ENCODE results near the gene DOCK2.
"Not testable (repeated sequence)": the region's sequence is repeated elsewhere in the genome, so short reads cannot be mapped to it uniquely, and the experiment has no call there.

The DOCK2 gene

GRCh38 chr5:169602535-169602934 is 34.5 kb upstream of the DOCK2 start:
- DNase-seq (ENCODE audit: low read depth), result no peak
- H3K4me3 ChIP-seq (ENCODE audit: low read length), result no peak overlapping the region
- TF ChIP-seq, protein P1, sequence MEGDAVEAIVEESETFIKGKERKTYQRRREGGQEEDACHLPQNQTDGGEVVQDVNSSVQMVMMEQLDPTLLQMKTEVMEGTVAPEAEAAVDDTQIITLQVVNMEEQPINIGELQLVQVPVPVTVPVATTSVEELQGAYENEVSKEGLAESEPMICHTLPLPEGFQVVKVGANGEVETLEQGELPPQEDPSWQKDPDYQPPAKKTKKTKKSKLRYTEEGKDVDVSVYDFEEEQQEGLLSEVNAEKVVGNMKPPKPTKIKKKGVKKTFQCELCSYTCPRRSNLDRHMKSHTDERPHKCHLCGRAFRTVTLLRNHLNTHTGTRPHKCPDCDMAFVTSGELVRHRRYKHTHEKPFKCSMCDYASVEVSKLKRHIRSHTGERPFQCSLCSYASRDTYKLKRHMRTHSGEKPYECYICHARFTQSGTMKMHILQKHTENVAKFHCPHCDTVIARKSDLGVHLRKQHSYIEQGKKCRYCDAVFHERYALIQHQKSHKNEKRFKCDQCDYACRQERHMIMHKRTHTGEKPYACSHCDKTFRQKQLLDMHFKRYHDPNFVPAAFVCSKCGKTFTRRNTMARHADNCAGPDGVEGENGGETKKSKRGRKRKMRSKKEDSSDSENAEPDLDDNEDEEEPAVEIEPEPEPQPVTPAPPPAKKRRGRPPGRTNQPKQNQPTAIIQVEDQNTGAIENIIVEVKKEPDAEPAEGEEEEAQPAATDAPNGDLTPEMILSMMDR (IDR thresholded peaks at IDR 0.05; ENCODE audit: insufficient read depth, low read depth, low read length, missing control alignments), result no peak

- TF ChIP-seq, protein P1 (IDR thresholded peaks at IDR 0.05; ENCODE audit: insufficient read depth, low read depth, low read length, missing control alignments), result no peak
- no peak overlapping the region for H3K4me3 ChIP-seq (ENCODE audit: low read length)
- no peak for DNase-seq (ENCODE audit: low read depth)
Observed at GRCh38 chr5:169606279-169606678, 30.8 kb upstream of the DOCK2 start.

GRCh38 chr5:169607882-169608281 is 29.2 kb upstream of the DOCK2 start:
- H3K4me3 ChIP-seq (ENCODE audit: low read length), result no peak overlapping the region
- DNase-seq (ENCODE audit: low read depth), result no peak
- TF ChIP-seq, protein P1 (IDR thresholded peaks at IDR 0.05; ENCODE audit: insufficient read depth, low read depth, low read length, missing control alignments), result no peak

- no peak for DNase-seq (ENCODE audit: low read depth)
- no peak overlapping the region for H3K4me3 ChIP-seq (ENCODE audit: low read length)
- TF ChIP-seq, protein P1 (IDR thresholded peaks at IDR 0.05; ENCODE audit: insufficient read depth, low read depth, low read length, missing control alignments), result no peak
Observed at GRCh38 chr5:169609716-169610115, 27.4 kb upstream of the DOCK2 start.

GRCh38 chr5:169610606-169611005 is 26.5 kb upstream of the DOCK2 start:
- peak; percentile 4 for DNase-seq (ENCODE audit: low read depth)
- H3K4me3 ChIP-seq (ENCODE audit: low read length), result no peak overlapping the region

DNA sequence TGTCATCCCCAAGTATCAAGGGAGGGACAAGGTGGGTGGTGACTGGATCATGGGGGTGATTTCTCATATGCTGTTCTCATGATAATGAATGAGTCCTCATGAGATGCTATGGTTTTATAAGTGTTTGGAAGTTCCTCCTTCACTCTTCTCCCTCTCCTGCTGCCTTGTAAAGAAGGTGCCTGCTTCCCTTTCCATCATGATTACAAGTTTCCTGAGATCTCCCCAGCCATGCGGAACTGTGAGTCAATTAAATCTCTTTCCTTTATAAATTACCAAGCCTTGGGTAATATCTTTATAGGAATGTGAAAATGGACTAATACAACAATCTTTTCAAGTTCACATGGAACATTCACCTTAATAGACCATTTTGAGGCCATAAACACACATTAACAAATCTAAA is 21.5 kb upstream of the DOCK2 start:
- DNase-seq (ENCODE audit: low read depth), result no peak
- H3K4me3 ChIP-seq (ENCODE audit: low read length), result no peak overlapping the region
- TF ChIP-seq, protein P1 (IDR thresholded peaks at IDR 0.05; ENCODE audit: insufficient read depth, low read depth, low read length, missing control alignments), result no peak

More at GRCh38 chr5:169610606-169611005, 26.5 kb upstream of the DOCK2 start:
- TF ChIP-seq, protein P1 (IDR thresholded peaks at IDR 0.05; ENCODE audit: insufficient read depth, low read depth, low read length, missing control alignments), result no peak

DNA sequence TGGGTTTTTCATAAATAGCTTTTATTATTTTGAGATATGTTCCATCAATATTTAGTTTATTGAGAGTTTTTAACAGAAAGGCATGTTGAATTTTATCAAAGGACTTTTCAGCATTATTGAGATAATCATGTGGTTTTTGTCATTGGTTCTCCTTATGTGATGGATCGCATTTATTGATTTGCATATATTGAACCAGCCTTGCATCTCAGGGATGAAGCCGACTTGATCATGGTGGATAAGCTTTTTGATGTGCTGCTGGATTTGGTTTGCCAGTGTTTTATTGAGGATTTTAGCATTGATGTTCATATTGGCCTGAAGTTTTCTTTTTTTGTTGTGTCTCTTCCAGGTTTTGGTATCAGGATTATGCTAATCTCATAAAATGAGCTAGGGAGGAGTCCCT is 12.8 kb upstream of the DOCK2 start:
- DNase-seq (ENCODE audit: low read depth); H3K4me3 ChIP-seq (ENCODE audit: low read length): not testable (repeated sequence)
